ENCODE measurements around the gene MRPL19.

The MRPL19 gene

DNA sequence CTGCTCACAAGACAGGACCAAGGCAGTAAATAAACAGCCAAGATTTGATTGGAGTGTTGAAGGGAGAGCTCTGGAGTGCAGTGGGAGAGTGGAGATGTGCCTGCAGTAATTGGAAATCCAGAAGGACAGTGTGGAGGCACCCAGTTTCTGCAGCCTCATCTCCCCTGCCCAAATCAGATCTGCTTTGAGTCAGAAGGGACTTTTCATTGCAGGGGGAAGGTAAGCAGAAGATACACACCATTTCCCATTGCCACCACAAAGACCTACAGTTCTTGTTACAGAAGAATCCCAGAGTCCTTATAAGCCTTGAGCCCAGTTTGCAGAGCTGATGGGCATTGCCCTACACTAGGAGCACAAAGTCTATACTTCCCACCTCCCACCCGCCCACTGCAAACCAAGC, 91.4 kb downstream of the MRPL19 start:
- Histone ChIP-seq H3K27ac (ENCODE audit: low read depth, low read length) (no peak overlapping the region), H3K4me3 (ENCODE audit: low read length) (no peak overlapping the region), H3K27me3 (ENCODE audit: control insufficient read depth, low read length) (no peaks in the 10 kb centered on the region), H3K9me3 (ENCODE audit: control insufficient read depth, insufficient read depth, low read length) (no peaks in the 10 kb centered on the region), H3K9me2 (replicated peaks; ENCODE audit: control insufficient read depth, low read length) (no peaks in the 10 kb centered on the region), H3K4me2 (ENCODE audit: low read length) (no peak overlapping the region), H3K4me1 (ENCODE audit: control insufficient read depth, low read length) (no peaks in the 10 kb centered on the region), H3K79me2 (ENCODE audit: control insufficient read depth, low read length) (no peaks in the 10 kb centered on the region), H3K36me3 (ENCODE audit: control insufficient read depth, low read length) (no peaks in the 10 kb centered on the region), H3F3A (ENCODE audit: control insufficient read depth, insufficient read depth) (no peaks in the 10 kb centered on the region), H4K20me1 (ENCODE audit: control insufficient read depth, insufficient read depth, low read depth, low read length) (no peaks in the 10 kb centered on the region)
- TF ChIP-seq, protein P1, sequence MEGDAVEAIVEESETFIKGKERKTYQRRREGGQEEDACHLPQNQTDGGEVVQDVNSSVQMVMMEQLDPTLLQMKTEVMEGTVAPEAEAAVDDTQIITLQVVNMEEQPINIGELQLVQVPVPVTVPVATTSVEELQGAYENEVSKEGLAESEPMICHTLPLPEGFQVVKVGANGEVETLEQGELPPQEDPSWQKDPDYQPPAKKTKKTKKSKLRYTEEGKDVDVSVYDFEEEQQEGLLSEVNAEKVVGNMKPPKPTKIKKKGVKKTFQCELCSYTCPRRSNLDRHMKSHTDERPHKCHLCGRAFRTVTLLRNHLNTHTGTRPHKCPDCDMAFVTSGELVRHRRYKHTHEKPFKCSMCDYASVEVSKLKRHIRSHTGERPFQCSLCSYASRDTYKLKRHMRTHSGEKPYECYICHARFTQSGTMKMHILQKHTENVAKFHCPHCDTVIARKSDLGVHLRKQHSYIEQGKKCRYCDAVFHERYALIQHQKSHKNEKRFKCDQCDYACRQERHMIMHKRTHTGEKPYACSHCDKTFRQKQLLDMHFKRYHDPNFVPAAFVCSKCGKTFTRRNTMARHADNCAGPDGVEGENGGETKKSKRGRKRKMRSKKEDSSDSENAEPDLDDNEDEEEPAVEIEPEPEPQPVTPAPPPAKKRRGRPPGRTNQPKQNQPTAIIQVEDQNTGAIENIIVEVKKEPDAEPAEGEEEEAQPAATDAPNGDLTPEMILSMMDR (IDR thresholded peaks at IDR 0.05; ENCODE audit: low read depth, low read length, poor library complexity, severe bottlenecking) = no peak
- no peak for TF ChIP-seq EZH2phosphoT487 (IDR thresholded peaks at IDR 0.05; ENCODE audit: borderline replicate concordance, low read length)

Measured in DOHH2 (cell line).